Measurements from ENCODE around the gene NELFE. TPM values are rescaled to one million over a fixed set of nuclear protein-coding genes. Genes with fewer than 3 reads are reported as not detected.

NELFE gene
- total RNA-seq, 1 experiment from 2014 or later, result 73.8 TPM

DNA sequence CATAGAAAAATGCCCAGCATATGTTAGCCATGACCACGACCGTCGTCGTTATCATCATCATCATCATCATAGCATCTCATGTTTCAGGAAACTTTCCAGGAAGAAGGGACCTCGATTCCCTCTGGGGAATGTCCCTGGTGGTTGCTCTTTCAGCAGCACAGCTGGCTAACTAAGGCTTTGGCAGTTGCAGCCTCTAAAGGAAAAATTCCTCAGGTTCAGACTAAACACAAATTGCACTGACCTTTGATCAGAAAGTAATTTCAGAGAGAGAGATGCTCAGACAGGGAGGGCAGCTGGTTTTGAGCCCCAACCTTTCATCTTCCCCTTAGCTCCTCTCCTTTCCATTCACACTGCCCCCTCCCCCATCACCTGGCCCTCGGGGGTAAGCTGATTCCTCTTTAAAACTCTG lies 18.5 kb downstream of the NELFE start:
- Mint-ChIP-seq H3K27me3 (ENCODE audit: low read depth) (peaks cover 24% of the 10 kb centered on the region), H3K36me3 (no peaks in the 10 kb centered on the region), H3K4me3 (no peak overlapping the region), H3K4me1 (peaks cover 7% of the 10 kb centered on the region), H3K9me3 (no peaks in the 10 kb centered on the region), H3K27ac (no peak overlapping the region; the same call in 1 of the 2 replicates)
- ATAC-seq (no peak), DNase-seq (ENCODE audit: low spot score) (no peak)
- TF ChIP-seq GABPB1 (CRISPR knock-in tag; IDR thresholded peaks at IDR 0.05) (no peak), SP1 (CRISPR knock-in tag; conservative IDR thresholded peaks at IDR 0.05) (no peak), SMAD4 (CRISPR knock-in tag; IDR thresholded peaks at IDR 0.05) (no peak)
- ChIA-PET POLR2A (no interaction called here), CTCF (interaction anchor here (1.2 to 1.7 kb wide), 4 partner anchors 12 to 170 kb away, joined by 3 to 13 read pairs (median 4); partner anchors contain the start of gene NEU1)

DNA sequence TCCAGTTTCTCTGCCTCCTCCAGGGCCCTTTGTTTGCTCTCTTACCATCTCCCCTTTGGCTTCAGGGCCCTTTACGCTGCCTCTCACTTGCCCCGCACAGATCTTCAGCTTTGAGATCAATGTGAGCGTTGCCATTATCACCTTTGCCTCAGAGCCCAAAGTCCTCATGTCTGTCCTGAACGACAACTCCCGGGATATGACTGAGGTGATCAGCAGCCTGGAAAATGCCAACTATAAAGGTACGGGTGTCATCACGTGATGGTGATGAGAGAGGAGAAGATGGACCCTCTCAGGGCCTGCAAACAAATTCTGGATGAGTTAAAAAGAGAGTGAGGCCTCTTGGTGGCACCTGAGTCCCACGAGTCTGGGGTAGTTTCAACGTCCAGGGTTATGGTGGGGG lies 22.9 kb downstream of the NELFE start:
- no peaks in the 10 kb centered on the region for H3K36me3 Mint-ChIP-seq
- TF ChIP-seq ZNF232 (CRISPR knock-in tag; IDR thresholded peaks at IDR 0.05) (no peak), ZNF416 (CRISPR knock-in tag; IDR thresholded peaks at IDR 0.05) (no peak), NR3C1 (CRISPR knock-in tag; conservative IDR thresholded peaks at IDR 0.05; ENCODE audit: low read depth) (no peak)
- TF ChIP-seq, protein P1, sequence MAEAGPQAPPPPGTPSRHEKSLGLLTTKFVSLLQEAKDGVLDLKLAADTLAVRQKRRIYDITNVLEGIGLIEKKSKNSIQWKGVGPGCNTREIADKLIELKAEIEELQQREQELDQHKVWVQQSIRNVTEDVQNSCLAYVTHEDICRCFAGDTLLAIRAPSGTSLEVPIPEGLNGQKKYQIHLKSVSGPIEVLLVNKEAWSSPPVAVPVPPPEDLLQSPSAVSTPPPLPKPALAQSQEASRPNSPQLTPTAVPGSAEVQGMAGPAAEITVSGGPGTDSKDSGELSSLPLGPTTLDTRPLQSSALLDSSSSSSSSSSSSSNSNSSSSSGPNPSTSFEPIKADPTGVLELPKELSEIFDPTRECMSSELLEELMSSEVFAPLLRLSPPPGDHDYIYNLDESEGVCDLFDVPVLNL (CRISPR knock-in tag; IDR thresholded peaks at IDR 0.05; ENCODE audit: borderline replicate concordance, low read depth), result no peak
- TF ChIP-seq, protein P2, sequence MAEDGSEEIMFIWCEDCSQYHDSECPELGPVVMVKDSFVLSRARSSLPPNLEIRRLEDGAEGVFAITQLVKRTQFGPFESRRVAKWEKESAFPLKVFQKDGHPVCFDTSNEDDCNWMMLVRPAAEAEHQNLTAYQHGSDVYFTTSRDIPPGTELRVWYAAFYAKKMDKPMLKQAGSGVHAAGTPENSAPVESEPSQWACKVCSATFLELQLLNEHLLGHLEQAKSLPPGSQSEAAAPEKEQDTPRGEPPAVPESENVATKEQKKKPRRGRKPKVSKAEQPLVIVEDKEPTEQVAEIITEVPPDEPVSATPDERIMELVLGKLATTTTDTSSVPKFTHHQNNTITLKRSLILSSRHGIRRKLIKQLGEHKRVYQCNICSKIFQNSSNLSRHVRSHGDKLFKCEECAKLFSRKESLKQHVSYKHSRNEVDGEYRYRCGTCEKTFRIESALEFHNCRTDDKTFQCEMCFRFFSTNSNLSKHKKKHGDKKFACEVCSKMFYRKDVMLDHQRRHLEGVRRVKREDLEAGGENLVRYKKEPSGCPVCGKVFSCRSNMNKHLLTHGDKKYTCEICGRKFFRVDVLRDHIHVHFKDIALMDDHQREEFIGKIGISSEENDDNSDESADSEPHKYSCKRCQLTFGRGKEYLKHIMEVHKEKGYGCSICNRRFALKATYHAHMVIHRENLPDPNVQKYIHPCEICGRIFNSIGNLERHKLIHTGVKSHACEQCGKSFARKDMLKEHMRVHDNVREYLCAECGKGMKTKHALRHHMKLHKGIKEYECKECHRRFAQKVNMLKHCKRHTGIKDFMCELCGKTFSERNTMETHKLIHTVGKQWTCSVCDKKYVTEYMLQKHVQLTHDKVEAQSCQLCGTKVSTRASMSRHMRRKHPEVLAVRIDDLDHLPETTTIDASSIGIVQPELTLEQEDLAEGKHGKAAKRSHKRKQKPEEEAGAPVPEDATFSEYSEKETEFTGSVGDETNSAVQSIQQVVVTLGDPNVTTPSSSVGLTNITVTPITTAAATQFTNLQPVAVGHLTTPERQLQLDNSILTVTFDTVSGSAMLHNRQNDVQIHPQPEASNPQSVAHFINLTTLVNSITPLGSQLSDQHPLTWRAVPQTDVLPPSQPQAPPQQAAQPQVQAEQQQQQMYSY (CRISPR knock-in tag; IDR thresholded peaks at IDR 0.05), result no peak
- TF ChIP-seq, protein P3, sequence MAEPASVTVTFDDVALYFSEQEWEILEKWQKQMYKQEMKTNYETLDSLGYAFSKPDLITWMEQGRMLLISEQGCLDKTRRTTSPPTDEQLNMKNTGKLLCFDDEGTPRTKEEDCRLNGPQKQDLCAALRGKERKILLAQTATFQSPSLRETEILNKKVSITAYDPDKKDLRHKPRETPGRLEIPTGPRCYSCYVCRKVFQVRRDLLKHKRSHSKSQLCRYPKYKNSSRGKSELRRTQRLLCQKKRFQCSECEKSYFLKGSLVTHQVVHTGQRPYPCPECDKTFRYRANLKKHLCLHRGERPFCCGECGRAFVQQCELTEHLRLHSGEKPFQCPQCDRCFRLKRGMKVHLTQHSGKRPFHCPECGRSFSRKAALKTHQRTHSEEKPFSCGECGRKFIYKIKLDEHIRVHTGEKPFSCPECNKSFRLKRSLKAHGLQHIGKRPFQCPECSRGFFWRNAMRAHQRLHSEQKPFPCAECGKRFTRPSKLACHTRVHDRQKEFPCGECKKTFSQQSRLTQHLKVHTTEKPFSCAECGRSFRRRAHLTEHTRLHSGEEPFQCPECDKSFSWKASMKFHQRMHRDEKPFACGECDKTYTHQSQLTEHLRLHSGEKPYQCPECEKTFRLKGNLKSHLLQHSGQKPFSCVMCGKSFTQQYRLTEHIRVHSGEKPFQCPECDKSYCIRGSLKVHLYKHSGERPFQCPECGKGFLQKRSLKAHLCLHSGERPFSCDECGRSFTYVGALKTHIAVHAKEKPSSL (CRISPR knock-in tag; conservative IDR thresholded peaks at IDR 0.05), result no peak
- CTCF ChIA-PET, result no interaction called here
- H3K9me3 Mint-ChIP-seq, result peaks cover 12% of the 10 kb centered on the region
- H3K27me3 Mint-ChIP-seq (ENCODE audit: low read depth), result peaks cover 10% of the 10 kb centered on the region
- ATAC-seq, result no peak
- no peak for DNase-seq (ENCODE audit: low spot score)
- H3K27ac Mint-ChIP-seq, result no peak overlapping the region
- POLR2A ChIA-PET, result no interaction called here
- no peak overlapping the region for H3K4me3 Mint-ChIP-seq
- peaks cover 7% of the 10 kb centered on the region for H3K4me1 Mint-ChIP-seq

DNA sequence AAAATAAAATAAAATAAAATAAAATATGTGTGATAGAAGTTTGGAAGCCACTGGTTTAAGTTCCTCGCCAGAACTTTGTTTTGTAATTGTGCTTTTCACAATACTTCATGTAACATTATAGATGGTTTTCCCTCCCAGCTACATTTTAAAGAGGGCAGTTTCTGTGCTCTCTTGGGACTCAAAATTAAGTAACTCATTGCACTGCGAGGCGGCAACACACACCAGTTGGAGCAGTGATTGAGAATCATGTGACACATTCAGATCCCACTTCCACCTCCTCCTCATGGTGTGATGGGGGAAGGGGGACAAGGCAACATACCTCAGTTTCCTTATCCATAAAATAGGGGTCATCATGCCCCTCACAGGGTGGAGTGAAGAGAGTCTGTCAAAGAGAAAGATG lies 23.8 kb downstream of the NELFE start:
- Mint-ChIP-seq H3K36me3 (no peaks in the 10 kb centered on the region), H3K27me3 (ENCODE audit: low read depth) (peaks cover 10% of the 10 kb centered on the region), H3K4me3 (no peak overlapping the region), H3K4me1 (peaks cover under 1% of the 10 kb centered on the region; the same call in 1 of the 2 replicates), H3K27ac (no peak overlapping the region), H3K9me3 (peaks cover 13% of the 10 kb centered on the region)
- no peak for DNase-seq (ENCODE audit: low spot score)
- TF ChIP-seq, protein P4, sequence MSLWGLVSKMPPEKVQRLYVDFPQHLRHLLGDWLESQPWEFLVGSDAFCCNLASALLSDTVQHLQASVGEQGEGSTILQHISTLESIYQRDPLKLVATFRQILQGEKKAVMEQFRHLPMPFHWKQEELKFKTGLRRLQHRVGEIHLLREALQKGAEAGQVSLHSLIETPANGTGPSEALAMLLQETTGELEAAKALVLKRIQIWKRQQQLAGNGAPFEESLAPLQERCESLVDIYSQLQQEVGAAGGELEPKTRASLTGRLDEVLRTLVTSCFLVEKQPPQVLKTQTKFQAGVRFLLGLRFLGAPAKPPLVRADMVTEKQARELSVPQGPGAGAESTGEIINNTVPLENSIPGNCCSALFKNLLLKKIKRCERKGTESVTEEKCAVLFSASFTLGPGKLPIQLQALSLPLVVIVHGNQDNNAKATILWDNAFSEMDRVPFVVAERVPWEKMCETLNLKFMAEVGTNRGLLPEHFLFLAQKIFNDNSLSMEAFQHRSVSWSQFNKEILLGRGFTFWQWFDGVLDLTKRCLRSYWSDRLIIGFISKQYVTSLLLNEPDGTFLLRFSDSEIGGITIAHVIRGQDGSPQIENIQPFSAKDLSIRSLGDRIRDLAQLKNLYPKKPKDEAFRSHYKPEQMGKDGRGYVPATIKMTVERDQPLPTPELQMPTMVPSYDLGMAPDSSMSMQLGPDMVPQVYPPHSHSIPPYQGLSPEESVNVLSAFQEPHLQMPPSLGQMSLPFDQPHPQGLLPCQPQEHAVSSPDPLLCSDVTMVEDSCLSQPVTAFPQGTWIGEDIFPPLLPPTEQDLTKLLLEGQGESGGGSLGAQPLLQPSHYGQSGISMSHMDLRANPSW (CRISPR knock-in tag; conservative IDR thresholded peaks at IDR 0.05; ENCODE audit: low read depth), result no peak
- TF ChIP-seq, protein P5, sequence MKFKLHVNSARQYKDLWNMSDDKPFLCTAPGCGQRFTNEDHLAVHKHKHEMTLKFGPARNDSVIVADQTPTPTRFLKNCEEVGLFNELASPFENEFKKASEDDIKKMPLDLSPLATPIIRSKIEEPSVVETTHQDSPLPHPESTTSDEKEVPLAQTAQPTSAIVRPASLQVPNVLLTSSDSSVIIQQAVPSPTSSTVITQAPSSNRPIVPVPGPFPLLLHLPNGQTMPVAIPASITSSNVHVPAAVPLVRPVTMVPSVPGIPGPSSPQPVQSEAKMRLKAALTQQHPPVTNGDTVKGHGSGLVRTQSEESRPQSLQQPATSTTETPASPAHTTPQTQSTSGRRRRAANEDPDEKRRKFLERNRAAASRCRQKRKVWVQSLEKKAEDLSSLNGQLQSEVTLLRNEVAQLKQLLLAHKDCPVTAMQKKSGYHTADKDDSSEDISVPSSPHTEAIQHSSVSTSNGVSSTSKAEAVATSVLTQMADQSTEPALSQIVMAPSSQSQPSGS (CRISPR knock-in tag; IDR thresholded peaks at IDR 0.05; ENCODE audit: borderline replicate concordance, low read depth), result no peak
- TF ChIP-seq, protein P2 (CRISPR knock-in tag; IDR thresholded peaks at IDR 0.05), result no peak
- TF ChIP-seq FOXK1 (CRISPR knock-in tag; IDR thresholded peaks at IDR 0.05), result no peak
- POLR2A ChIA-PET, result no interaction called here
- no peak for ATAC-seq
- CTCF ChIA-PET, result no interaction called here
